ENCODE results near the gene SLC25A47.

The SLC25A47 gene

DNA sequence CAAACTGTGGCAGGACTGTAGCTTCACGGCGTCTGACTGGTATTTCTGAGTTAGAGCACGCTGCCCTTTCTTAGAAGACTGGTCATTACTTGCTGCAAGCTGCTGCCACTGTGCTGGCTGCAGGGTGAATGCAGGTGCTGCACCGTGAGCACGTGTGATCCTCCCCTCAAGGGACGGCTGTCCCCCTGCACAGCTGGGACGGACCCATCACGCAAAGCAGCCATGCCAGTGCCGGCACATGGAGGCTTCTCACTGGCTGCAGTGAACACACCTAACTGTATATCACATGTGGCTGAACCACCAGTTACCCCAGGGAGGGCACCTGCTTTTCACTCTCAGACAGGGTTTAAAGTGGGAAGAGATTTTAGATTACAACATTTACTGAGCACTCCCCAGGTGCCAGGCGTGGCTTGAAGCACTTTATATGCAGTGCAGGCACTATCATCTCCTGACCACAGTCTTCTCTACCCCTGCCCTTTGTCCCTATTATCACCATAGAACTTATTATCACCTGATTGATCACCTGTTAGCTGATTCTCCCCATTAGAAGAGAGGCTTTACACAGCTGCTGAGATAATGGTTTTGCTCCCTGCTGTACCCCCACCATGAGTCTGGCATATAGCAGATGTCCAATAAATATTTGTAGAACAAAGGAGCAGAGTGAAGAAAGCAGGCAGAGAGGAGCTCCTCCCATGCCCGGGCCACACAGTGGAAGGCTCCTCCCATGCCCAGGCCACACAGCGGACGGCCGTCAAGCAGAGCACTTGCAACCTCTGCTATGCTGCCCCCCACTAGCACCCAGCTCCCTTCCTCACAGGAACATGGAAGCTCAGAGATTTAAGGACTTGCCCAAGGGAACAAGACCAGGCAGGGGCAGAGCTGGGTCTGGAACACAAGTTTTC lies 25.9 kb downstream of the SLC25A47 start:
- DNase-seq (ENCODE audit: low read depth) = no peak

DNA sequence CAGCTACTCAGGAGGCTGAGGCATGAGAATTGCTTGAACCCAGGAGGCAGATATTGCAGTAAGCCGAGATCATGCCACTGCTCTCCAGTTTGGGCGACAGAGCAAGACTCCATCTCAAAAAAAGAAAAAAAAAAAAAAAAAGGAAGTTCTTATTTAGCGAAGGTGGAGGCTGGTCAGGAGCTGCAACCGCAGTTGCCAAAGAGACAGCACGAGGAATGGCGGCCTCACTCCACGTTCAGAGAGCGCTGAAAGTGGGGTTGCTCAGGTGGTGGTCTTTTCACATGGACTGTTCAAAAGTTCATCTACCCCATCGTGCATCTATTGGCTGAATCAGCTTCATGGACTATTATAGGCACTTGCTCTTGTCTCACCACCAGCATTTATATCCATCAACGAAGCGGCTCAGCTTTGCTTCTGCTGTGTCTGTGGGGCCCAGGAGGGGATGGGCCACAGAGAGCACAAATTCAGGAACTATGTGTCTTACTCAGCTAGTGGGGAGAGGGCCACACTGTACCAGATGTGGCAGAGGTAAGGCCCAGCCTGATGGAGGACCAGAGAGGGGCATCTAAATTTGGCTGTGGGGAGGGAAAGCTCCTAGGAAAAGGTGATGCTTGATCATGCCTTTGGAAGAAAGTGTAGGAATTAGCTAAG lies 27.3 kb downstream of the SLC25A47 start:
- DNase-seq (ENCODE audit: low read depth) = no peak

DNA sequence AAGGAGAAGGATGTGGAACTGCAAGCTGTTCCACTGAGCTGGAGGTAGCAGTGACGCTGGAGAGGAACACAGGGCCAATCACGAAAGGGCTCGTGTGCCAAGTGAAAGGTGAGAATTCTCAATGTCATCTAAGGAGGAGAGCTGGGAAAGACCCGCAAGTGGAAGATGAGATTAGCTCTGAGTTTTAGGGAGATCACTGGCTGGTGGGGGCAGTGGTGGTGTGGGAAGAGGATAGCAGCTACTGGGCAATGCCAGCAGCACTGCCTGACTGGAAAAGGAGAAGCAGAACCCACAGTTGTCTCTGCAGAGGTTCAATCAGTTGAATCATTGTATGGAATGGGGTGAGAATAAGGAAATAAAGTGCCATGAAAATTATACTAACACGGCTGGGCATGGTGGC lies 27.8 kb downstream of the SLC25A47 start:
- DNase-seq (ENCODE audit: low read depth) = no peak

DNA sequence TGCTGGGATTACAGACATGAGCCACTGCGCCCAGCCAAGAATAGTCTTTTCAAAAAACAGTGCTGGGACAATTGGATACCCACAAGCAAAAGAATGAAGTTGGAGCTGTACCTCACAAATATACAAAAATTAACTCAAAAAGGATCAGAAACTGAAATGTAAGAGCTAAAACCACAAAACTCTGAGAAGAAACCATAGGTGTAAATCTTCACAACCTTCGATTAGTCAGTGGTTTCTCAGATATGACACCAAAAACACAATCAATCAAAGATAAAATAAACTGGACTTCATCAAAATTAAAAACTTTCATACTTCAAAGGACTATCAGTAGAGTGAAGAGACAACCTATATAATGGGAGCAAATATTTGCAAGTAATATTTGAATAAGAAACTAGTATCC lies 35.3 kb downstream of the SLC25A47 start:
- no peak for DNase-seq (ENCODE audit: low read depth)

DNA sequence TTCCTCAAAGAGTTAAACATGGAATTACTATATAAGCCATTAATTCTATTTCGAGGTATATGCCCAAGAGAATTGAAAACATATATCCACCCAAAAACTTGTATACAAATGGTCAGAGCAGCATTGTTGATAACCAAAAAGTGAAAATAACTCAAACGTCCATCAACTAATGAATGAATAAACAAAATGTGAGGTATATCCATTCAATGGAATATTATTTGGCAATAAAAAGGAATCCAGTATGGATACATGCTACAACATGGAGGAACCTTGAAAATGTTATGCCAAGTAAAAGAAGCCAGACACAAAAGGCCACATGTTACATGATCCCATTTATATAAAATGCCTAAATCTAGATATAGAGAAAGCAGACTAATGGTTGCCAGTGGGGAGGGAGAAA lies 36.0 kb downstream of the SLC25A47 start:
- DNase-seq (ENCODE audit: low read depth) = no peak

DNA sequence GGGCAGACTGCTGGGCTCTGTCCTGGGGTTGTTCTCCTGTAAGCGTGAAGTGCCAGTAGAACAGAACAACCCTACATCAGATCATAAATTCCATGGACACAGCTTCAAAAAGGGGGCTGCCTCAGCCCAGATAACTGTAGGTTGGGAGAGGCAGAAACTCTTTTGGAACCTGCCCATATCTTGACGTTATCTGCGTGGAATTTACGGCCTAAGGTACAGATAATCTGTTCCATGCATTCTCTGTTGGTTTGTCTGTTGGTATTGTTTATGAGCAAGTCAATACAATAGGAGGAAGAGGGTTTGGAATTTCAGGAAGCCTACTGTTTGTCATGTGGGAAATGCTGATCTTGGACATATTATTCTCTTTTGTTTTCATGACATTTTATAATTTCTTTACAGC lies 36.7 kb downstream of the SLC25A47 start:
- no peak for DNase-seq (ENCODE audit: low read depth)

DNA sequence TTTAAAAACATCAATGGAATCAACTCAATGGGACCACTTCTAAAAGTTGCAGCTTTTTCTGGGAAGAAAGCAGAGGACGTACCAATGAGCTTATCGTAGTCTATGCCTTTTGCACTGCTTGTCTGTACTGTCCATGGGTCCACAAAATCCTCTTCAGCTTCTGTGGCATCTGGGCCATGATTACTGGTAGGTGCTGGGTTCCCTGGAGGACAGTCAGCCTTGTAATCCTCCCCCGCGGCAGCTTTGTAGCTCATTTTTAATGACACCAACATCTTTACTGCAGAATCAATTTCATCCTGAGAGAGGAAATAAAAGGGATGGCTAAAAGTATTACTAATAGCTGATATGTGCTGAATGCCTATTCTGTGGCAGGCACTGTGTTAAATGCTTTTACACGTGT lies 38.5 kb downstream of the SLC25A47 start:
- DNase-seq (ENCODE audit: low read depth) = no peak

DNA sequence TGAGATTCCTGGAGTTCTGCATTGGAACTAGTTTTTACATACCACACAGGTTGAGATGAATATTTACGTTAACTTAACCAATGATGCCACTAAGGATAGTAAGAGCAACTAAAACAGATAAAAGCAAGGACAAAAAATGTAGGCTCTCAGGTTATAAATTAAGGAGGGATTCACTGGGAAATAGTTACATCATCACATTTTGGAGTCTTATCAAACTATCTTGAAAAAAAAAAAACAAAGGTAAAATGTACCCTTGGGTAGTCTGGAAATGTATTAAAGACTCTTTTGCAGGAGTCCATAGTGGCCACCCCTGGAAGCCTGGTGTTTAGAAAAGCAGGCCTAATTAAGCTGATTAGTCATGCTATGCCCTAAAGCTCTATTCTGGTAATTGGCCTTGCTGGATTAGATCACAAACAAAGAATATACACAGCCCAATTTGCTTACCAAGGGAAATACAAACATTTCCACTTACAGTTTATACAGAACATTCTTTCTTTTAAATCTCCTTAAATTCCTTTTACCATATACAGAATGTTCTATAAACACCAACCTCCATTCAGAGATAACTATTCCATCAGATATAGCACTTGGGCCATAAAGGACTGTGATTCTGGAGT lies 39.3 kb downstream of the SLC25A47 start:
- no peak for DNase-seq (ENCODE audit: low read depth)

DNA sequence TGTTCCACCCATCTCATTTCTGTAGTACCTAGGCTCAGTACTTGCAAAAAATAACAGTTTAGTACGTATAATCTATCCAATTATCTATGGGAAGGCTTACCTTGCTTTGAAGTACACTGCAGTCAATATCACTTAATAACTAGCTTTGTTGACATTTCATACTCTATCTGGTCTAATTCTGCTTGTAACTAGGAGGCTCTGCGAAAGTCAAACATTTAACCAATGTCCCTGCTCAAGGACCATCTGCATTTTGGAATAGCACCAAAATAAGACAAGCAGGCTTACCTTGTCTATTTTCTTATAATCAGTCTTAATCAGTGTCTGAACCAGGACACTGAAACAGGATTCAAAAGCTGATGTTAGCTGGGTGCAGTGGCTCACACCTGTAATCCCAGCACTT lies 39.9 kb downstream of the SLC25A47 start:
- no peak for DNase-seq (ENCODE audit: low read depth)

DNA sequence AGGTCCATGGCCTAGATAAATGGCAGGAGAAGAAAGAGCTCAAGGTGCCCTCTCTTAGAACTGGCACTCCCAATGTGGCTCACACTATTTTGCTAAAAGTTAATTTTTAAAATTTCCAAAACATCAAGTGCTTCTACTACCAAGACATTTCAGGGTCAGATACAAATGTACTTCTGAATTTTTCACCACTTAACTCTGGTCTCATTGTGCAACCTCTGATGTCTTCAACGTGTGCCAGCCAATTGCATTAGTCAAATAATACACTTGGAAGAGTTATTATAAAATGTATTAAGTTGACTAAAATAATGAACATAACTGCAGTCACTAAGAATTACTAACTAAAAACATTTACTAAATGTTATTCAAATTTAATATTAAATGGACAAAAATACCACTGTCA lies 41.3 kb downstream of the SLC25A47 start:
- no peak for DNase-seq (ENCODE audit: low read depth)

DNA sequence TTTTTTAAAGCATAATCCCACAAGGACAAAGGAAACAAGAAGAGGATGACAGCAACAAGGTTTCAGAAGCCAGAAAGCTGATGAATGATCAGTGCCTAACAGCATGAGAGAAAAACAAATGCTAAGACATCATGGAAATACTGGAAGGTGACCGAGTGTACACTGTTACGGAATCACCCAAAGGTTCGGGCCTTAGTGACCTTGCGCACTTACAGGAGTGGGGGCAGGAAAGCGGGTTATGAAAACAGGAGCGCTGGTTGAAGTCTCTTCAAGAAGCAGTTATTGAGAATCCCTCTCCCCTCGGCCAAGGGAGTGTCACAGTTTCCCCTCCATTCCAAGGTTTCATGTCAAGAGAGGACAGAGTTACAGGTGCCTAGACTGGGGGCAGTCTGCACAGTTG lies 42.6 kb downstream of the SLC25A47 start:
- no peak for DNase-seq (ENCODE audit: low read depth)

DNA sequence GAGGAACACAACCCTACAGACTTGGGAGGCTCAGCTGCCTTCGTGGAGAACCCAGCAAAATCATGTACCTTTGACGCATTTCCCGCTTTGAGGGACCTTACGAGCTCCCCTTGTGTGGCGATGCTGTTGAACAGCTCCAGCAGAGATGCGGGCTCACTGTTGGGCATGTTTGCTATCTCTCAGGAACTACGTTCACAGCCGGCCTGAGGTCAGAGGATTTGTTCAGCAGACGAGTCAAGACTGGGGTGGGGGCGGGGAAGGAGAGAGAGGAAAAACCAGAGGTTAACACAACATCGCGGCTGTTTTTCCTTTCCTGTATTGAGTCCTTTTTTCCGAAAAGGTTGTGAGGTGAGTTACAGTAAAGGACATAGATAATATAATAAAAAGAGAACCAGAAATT lies 45.9 kb downstream of the SLC25A47 start:
- DNase-seq (ENCODE audit: low read depth) = no peak

DNA sequence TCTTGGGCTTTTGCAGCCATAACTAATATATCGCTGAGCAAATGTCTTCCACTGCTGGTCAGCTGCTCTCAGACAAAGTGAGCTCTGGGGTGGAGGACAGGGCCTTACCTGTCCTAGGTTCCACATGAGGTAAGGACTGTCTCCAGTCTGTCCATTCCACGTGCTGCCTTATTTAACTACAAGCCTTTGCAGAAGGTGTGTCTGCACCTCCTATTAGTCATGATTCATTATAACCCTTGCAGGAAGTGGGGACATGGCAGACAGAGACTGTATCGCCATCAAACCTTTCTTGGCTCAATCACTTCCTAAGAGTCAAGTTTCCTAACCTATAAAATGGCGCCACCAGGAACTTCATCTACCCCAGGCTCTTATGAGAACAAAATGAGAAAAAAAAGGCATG lies 46.9 kb downstream of the SLC25A47 start:
- DNase-seq (ENCODE audit: low read depth) = no peak

DNA sequence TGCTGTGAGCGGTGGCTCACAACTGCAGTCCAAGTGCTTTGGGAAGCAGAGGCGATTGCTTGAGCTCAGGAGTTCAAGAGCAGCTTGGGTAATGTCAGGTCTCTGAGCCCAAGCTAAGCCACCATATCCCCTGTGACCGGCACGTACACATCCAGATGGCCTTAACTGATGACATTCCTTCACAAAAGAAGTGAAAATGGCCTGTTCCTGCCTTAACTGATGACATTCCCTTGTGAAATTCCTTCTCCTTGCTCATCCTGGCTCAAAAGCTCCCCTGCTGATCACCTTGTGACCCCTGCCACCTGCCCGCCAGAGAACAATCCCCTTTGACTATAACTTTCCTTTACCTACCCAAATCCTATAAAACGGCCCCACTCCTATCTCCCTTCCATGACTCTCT lies 48.6 kb downstream of the SLC25A47 start:
- no peak for DNase-seq (ENCODE audit: low read depth)

DNA sequence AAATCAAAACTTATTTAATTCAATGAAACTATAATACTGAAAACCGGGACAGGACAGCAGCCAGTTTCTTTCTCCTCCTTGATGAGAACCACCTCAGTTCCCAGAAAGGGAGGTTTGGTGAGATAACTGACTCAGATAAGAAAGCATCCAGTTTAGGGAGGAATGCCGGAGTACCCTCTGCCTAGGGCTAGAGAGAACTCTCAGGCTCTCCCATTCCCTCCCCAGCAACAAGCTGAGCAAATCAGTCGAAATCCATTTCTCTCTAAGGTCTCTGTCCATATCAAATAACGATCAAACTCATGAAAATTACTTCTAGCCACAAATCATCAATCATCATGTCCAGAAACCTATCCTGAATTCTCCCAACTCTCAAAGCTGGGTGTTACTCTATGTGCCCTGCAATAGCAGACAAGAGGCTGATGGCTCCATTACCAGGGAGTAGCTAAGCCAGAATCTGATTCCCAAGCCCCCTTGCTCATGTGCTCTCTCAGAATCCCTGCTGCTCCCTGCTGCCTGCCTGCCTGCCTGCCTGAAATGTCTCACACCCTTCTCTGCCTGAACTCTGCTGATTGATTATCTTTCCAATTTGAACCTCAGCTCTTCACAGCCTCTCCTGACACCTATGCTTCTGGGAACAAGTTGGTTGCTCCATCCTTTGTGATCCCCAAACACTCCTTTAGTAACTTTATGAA lies 49.4 kb downstream of the SLC25A47 start:
- DNase-seq (ENCODE audit: low read depth) = no peak

DNA sequence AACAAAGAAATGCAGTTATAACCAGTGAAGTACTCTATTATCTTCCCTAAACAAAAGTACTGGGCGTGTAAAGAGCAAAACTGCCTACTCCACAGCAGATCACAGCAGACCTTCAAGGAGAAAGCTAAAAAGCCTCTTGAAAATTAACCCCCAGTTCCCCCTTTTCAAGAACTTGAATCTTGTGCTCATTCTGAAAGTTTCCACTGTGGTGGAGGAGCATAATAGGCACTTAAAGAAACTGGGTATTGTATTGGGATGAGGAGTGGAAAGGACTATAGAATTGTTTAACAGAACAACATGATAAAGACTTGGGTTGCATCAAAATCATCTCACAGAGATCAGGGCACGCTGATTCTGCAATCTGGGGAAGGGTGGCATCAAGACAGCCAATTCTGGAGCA lies 51.1 kb downstream of the SLC25A47 start:
- DNase-seq (ENCODE audit: low read depth) = no peak

DNA sequence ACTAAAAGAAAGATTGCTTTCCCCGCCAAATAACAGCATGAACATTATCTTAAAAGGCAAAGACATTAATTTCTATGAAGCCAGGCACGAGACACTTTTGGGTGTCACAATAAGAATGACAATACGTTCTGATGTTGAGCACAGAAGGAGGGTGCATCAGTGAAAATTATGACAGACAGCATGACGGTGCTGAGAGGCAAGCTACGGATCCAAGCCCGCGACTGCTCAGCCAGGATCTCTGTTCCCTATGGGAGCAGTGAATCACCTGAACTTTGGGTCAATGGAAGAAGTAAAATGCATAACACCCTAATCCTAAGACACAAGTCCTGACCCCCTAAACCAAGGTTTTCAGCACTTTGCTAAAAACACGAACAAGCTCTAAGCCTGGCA lies 51.7 kb downstream of the SLC25A47 start:
- DNase-seq (ENCODE audit: low read depth) = no peak

DNA sequence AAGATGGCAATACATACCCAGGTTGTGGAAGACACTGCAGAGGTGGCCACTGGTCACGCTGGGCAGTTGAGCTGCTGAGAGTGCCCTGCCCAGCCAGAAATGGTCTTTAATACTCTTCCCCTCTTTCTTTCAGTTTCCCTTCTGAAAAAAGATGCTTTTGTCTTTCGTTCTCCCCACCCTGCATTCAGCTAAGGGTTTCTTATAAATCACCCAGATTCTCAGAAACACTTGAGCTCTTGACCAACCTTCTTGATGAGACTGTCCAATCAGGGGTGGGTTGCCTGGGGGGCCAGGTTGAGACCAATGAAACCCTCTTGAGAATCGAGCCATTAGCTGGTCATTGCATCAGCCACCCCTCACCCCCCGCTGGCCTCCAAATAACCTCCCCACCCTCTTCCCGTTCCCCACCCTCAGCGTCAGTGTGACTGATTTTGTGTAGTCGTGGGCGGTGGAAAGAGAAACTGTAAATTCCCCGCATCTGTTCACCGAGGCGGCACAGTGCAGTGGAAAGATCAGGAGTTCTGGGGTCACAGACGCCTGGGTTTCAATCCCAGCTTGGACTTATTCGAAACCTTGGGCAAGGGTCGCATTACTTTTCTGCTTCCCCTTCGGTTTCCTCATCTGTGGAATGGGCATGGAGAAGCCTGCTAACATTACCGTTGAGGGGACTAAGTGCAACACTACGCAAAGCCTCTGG lies 52.3 kb downstream of the SLC25A47 start:
- peak; percentile 94 for DNase-seq (ENCODE audit: low read depth)

DNA sequence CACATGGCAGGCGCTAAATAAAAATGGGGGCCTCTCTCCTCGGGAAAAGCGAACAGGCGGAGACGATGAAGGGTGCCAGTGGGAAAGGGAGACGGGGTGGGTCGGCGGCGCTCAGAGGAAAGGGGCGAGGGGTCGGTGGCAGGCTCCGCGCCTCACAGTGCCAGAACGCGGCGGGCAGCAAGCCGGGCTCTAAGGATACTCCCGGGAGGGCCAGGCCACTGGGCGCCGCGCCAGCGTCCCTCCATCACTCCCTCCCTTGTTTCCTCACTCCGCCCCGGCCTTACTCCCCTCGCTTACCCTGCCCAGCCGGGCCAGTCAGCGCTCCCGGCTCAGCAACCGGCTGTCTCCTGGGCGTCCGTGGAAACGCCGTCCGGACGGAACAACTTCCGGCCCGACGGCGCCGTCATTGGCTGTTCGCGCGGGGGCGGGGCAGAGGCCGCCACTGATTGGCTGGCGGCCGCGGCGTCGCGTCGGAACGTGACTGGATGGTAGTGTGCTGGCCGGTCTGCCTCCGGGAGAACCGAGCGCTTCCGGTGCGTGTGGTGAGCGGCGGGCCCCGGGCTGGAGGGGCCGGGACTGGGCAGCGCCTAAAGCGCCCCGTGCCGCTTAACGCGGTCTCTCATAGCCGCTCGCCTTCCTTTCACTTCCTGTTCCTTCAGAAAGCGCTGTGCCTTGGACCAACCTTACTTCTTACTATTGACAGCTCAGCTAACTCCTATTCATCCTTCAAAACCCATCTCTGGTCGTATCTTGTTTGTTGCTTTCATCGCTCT lies 53.0 kb downstream of the SLC25A47 start, which contains the start of gene WDR25:
Gene WDR25 (plus strand): TSS at position 523 of the 773 bp plus-strand sequence.
- DNase-seq (ENCODE audit: low read depth) = peak; percentile 97

DNA sequence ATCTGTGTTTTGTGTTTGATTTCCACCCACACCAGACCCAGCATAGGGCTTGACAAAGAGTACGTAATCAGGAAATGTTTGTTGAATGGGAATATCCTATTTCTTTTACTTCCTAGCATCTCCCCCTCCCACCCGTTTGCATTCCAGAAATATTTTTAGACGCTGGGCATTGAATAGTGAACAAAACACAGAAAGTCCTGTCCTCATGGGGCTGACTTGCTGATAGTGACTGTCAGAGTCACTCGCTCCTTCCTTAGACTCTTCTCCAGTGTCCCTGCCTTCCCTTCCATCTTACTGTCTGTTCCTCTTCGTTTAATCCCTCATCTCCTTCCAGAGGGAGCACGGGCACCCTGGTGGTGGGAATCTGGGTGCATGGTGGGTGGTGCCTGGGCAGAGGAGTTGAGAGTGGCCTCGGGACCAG lies 53.6 kb downstream of the SLC25A47 start:
- peak; percentile 83 for DNase-seq (ENCODE audit: low read depth)

All from ELR (cell line).